MM.1S (cell line): Measurements from ENCODE around the gene GPATCH8.

Experiments
- DNase-seq: peaks from one replicate; pipeline ENCODE4 v3.0.0-alpha.2; 2015
- H2AFZ ChIP-seq: fragments of 300-600 bp; sonication (generic); 2 replicates; pipeline ENCODE4 v1.6.0; 2016; ENCODE audit warnings: antibody characterized with exemption, low read length
- H3F3A ChIP-seq: fragments of 300-600 bp; sonication (generic); 2 replicates; pipeline ENCODE4 v1.6.1; 2016; ENCODE audit warnings: mild to moderate bottlenecking, antibody characterized with exemption, low read length, moderate library complexity, mixed read lengths; ENCODE audit not compliant: insufficient read depth
- H3K27ac ChIP-seq: fragments of 300-600 bp; sonication (generic); 2 replicates; pipeline ENCODE4 v1.5.1; 2016; ENCODE audit warnings: mild to moderate bottlenecking, low read length
- H3K27me3 ChIP-seq: fragments of 300-600 bp; sonication (generic); replicated peaks from 2 replicates; pipeline ENCODE4 v1.6.0; 2016; ENCODE audit warnings: low read length; ENCODE audit not compliant: insufficient read depth
- H3K36me3 ChIP-seq: fragments of 300-600 bp; sonication (generic); replicated peaks from 2 replicates; pipeline ENCODE4 v1.6.1; 2016; ENCODE audit warnings: mild to moderate bottlenecking, low read length, mixed read lengths; ENCODE audit not compliant: insufficient read depth
- H3K4me1 ChIP-seq: fragments of 300-600 bp; sonication (generic); 2 replicates; pipeline ENCODE4 v1.6.1; 2016; ENCODE audit warnings: low read length, mixed read lengths
- H3K4me2 ChIP-seq: fragments of 300-600 bp; sonication (generic); 2 replicates; pipeline ENCODE4 v1.6.0; 2016; ENCODE audit warnings: low read depth, low read length
- H3K4me3 ChIP-seq: fragments of 300-600 bp; sonication (generic); 2 replicates; pipeline ENCODE4 v1.5.1; 2016; ENCODE audit warnings: low read length, mixed read lengths
- H3K79me2 ChIP-seq: fragments of 300-600 bp; sonication (generic); 2 replicates; pipeline ENCODE4 v1.6.1; 2016; ENCODE audit warnings: mixed run types, low read length, mixed read lengths
- H3K9ac ChIP-seq: fragments of 300-600 bp; sonication (generic); 2 replicates; pipeline ENCODE4 v1.6.1; 2016; ENCODE audit warnings: low read length, mixed read lengths
- H3K9me2 ChIP-seq: fragments of 300-600 bp; sonication (generic); replicated peaks from 2 replicates; pipeline ENCODE4 v1.6.1; 2016; ENCODE audit warnings: mild to moderate bottlenecking, low read length, mixed read lengths; ENCODE audit not compliant: insufficient read depth
- H3K9me3 ChIP-seq: fragments of 300-600 bp; sonication (generic); replicated peaks from 2 replicates; pipeline ENCODE4 v1.6.1; 2016; ENCODE audit warnings: mild to moderate bottlenecking, low read length, mixed read lengths; ENCODE audit not compliant: insufficient read depth
- H4K20me1 ChIP-seq: fragments of 300-600 bp; sonication (generic); 2 replicates; pipeline ENCODE4 v1.6.1; 2016; ENCODE audit warnings: mild to moderate bottlenecking, low read length, moderate library complexity, mixed read lengths; ENCODE audit not compliant: insufficient read depth
- CTCF ChIP-seq: fragments of 300-600 bp; sonication (generic); IDR thresholded peaks from 2 replicates; pipeline ENCODE4 v1.5.1; 2016; ENCODE audit warnings: antibody characterized with exemption, low read length, mixed read lengths
- EZH2 ChIP-seq: fragments of 300-600 bp; sonication (generic); optimal IDR thresholded peaks from 2 replicates; pipeline ENCODE3; 2017; ENCODE audit warnings: low read depth, mild to moderate bottlenecking, antibody characterized with exemption, low read length, mixed read lengths
- EZH2phosphoT487 ChIP-seq: fragments of 300-600 bp; sonication (generic); IDR thresholded peaks from 2 replicates; pipeline ENCODE4 v1.6.1; 2018; ENCODE audit warnings: antibody characterized with exemption, low read length

Gene GPATCH8

DNA sequence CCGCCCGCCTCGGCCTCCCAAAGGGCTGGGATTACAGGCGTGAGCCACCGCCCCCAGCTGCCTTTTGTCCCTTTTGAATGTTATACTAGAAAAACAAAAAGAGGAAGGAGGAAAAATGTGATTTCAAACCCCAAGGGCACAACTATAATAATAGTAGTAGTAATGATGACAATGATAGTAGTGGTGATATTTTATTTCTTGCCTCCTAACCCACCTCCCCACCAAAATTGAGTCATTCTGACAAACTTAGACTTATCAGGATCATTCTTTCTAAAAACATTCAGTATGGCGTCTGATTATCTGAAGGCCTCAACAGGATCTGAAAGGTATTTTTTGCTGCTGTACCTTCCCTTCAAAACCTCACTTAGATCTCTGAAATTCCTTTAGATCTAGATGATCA lies 13.6 kb downstream of the GPATCH8 start:
- Histone ChIP-seq H3K9ac (no peak overlapping the region), H3F3A (no peaks in the 10 kb centered on the region), H3K27me3 (no peaks in the 10 kb centered on the region), H4K20me1 (peaks cover 29% of the 10 kb centered on the region; the same call in 1 of the 2 replicates), H3K4me3 (no peak overlapping the region), H3K36me3 (no peaks in the 10 kb centered on the region), H3K79me2 (peaks cover 98% of the 10 kb centered on the region), H3K9me2 (no peaks in the 10 kb centered on the region), H3K4me1 (no peaks in the 10 kb centered on the region), H3K4me2 (no peak overlapping the region), H2AFZ (no peak overlapping the region), H3K9me3 (no peaks in the 10 kb centered on the region), H3K27ac (no peak overlapping the region)
- DNase-seq: no peak
- TF ChIP-seq CTCF: no peak
- no peak for TF ChIP-seq EZH2phosphoT487
- TF ChIP-seq EZH2: no peak

DNA sequence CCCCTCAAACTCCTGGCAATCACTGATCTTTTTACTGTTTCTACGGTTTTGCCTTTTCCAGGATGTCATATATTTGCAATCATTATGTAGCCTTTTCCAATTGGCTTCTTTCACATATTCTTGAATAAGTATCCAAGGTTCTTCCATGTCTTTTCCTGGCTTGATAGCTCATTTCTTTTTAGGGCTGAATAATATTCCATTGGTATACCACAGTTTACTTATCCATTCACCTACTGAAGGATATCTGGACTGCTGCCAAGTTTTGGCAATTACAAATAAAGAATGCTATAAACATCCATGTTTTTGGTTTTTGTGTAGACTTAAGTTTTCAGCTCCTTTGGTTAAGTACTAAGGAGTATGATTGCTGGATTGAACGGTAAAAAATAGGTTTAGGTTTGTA lies 16.0 kb downstream of the GPATCH8 start:
- Histone ChIP-seq H4K20me1 (peaks cover 17% of the 10 kb centered on the region; the same call in 1 of the 2 replicates), H3K4me2 (no peak overlapping the region), H3K9ac (no peak overlapping the region), H3K9me2 (no peaks in the 10 kb centered on the region), H2AFZ (no peak overlapping the region), H3K36me3 (no peaks in the 10 kb centered on the region), H3K4me3 (no peak overlapping the region), H3K79me2 (peaks cover 78% of the 10 kb centered on the region), H3K27ac (no peak overlapping the region), H3F3A (no peaks in the 10 kb centered on the region), H3K9me3 (no peaks in the 10 kb centered on the region), H3K27me3 (no peaks in the 10 kb centered on the region), H3K4me1 (no peaks in the 10 kb centered on the region)
- no peak for DNase-seq
- TF ChIP-seq EZH2: no peak
- no peak for TF ChIP-seq EZH2phosphoT487
- TF ChIP-seq CTCF: no peak

DNA sequence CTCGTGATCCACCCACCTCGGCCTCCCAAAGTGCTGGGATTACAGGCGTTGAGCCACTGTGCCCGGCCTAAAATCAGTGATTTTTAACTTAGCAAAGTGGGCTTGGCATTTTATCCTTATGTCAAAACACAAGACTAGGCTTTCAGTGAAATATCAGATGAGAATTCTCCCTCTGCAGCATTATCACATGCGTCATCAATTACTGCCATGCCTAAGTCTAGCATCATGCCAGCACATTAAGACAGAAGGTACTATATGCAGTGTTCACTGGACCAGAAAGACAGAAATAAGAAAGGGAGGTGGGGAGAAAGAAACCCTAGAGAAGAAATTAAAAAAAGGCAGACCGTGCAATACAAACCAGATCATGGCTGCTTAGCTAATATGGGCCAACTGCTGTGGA lies 29.8 kb downstream of the GPATCH8 start:
- H3K9me2 ChIP-seq: no peaks in the 10 kb centered on the region
- no peaks in the 10 kb centered on the region for H3F3A ChIP-seq
- peaks cover 6% of the 10 kb centered on the region; the same call in 1 of the 2 replicates for H3K36me3 ChIP-seq
- no peak overlapping the region for H3K27ac ChIP-seq
- no peak overlapping the region for H3K9ac ChIP-seq
- peaks cover 79% of the 10 kb centered on the region for H3K79me2 ChIP-seq
- no peak overlapping the region for H3K4me2 ChIP-seq
- H3K9me3 ChIP-seq: no peaks in the 10 kb centered on the region
- H4K20me1 ChIP-seq: no peaks in the 10 kb centered on the region; the same call in 1 of the 2 replicates
- H3K4me3 ChIP-seq: no peak overlapping the region
- no peaks in the 10 kb centered on the region for H3K27me3 ChIP-seq
- no peak overlapping the region for H2AFZ ChIP-seq
- DNase-seq: no peak
- H3K4me1 ChIP-seq: no peaks in the 10 kb centered on the region
- TF ChIP-seq EZH2phosphoT487 (no peak), EZH2 (no peak), CTCF (no peak)
